ENCODE measurements around the gene RNASE11. TPM values are rescaled to one million over a fixed set of nuclear protein-coding genes. Genes with fewer than 3 reads are reported as not detected.
"Not testable (repeated sequence)": the region's sequence is repeated elsewhere in the genome, so short reads cannot be mapped to it uniquely, and the experiment has no call there.

Gene RNASE11
- polyA plus RNA-seq, 12 donors = not detected

GRCh38 chr14:20580242-20580641 is 7.6 kb downstream of the RNASE11 start:
- DNase-seq = no peak

- no peak for DNase-seq
These were observed 8.9 kb downstream of the RNASE11 start for GRCh38 chr14:20578784-20579502.

GRCh38 chr14:20578325-20578724 is 9.5 kb downstream of the RNASE11 start:
- DNase-seq = no peak

GRCh38 chr14:20572382-20572990 is 15.3 kb downstream of the RNASE11 start:
- DNase-seq = not testable (repeated sequence)

- not testable (repeated sequence) for DNase-seq
These were observed 17.1 kb downstream of the RNASE11 start for GRCh38 chr14:20570720-20571119.

GRCh38 chr14:20569865-20570264 is 17.9 kb downstream of the RNASE11 start:
- DNase-seq = not testable (repeated sequence)

- no peak for DNase-seq
These were observed 18.7 kb downstream of the RNASE11 start for GRCh38 chr14:20569066-20569465.

- no peak for DNase-seq
These were observed 19.4 kb downstream of the RNASE11 start for GRCh38 chr14:20568393-20568792.

- not testable (repeated sequence) for DNase-seq
These were observed 20.6 kb downstream of the RNASE11 start for GRCh38 chr14:20567199-20567598.

GRCh38 chr14:20564501-20564997 is 23.3 kb downstream of the RNASE11 start:
- no peak for DNase-seq

GRCh38 chr14:20563971-20564370 is 23.8 kb downstream of the RNASE11 start:
- DNase-seq = no peak

- no peak for DNase-seq
These were observed 26.8 kb downstream of the RNASE11 start, which contains the start of gene RNASE9 for GRCh38 chr14:20560961-20561360. RNASE9 (minus strand) TSS chr14:20561047.

GRCh38 chr14:20559461-20559904 is 28.3 kb downstream of the RNASE11 start:
- no peak for DNase-seq

- no peak for DNase-seq
These were observed 30.6 kb downstream of the RNASE11 start for GRCh38 chr14:20557212-20557542.

- DNase-seq = no peak
These were observed 31.1 kb downstream of the RNASE11 start for GRCh38 chr14:20556500-20557211.

GRCh38 chr14:20555845-20556244 is 32.0 kb downstream of the RNASE11 start:
- DNase-seq = no peak

GRCh38 chr14:20553024-20553423 is 34.8 kb downstream of the RNASE11 start:
- no peak for DNase-seq

GRCh38 chr14:20551606-20552005 is 36.2 kb downstream of the RNASE11 start:
- no peak for DNase-seq

GRCh38 chr14:20550926-20551325 is 36.9 kb downstream of the RNASE11 start:
- DNase-seq = no peak

- no peak for DNase-seq
These were observed 39.2 kb downstream of the RNASE11 start for GRCh38 chr14:20548414-20549158.

GRCh38 chr14:20546877-20547276 is 40.9 kb downstream of the RNASE11 start:
- no peak for DNase-seq

GRCh38 chr14:20539906-20540305 is 47.9 kb downstream of the RNASE11 start:
- no peak for DNase-seq
